CD14-positive monocyte (primary cell): ENCODE data around the gene MSX1. TPM values are rescaled to one million over a fixed set of nuclear protein-coding genes. Genes with fewer than 3 reads are reported as not detected.

Source experiments
- DNase-seq, 3 donors: peaks; one replicate each; pipeline ENCODE4 v3.0.0-alpha.2; 2011 to 2022
- H2AFZ ChIP-seq: 2 replicates; pipeline ENCODE4 v1.6.0; 2012; ENCODE audit warnings: mild to moderate bottlenecking, low read depth, low read length, inconsistent platforms; ENCODE audit not compliant: insufficient read depth, poor library complexity, severe bottlenecking
- H3K27ac ChIP-seq, 2 donors: 1 replicate in 1 of 2; 2 replicates in 1 of 2; pipeline ENCODE4 v1.5.1; 2012 to 2013; ENCODE audit warnings: low read length in 2 of 2, control low read depth in 1 of 2, inconsistent platforms in 1 of 2, low read depth in 1 of 2, mild to moderate bottlenecking in 1 of 2
- H3K27me3 ChIP-seq, 2 donors: one replicate each; pipeline versions ENCODE4 v1.6.0 to v1.6.1; 2011 to 2013; ENCODE audit warnings: low read length in 2 of 2; ENCODE audit not compliant: control insufficient read depth in 2 of 2, insufficient read depth in 2 of 2
- H3K36me3 ChIP-seq, 2 donors: replicated peaks in 1 of 2; 1 replicate in 1 of 2; 2 replicates in 1 of 2; pipeline versions ENCODE4 v1.5.1 to v1.6.1; 2012 to 2013; ENCODE audit warnings: low read length in 2 of 2, control low read depth in 1 of 2, inconsistent platforms in 1 of 2, mild to moderate bottlenecking in 1 of 2; ENCODE audit not compliant: insufficient read depth in 2 of 2, control insufficient read depth in 1 of 2
- H3K4me1 ChIP-seq, 2 donors: 1 replicate in 1 of 2; 2 replicates in 1 of 2; pipeline versions ENCODE4 v1.5.1 to v1.6.1; 2012 to 2013; ENCODE audit warnings: low read length in 2 of 2, control low read depth in 1 of 2, inconsistent platforms in 1 of 2, mild to moderate bottlenecking in 1 of 2, moderate library complexity in 1 of 2; ENCODE audit not compliant: insufficient read depth in 2 of 2, control insufficient read depth in 1 of 2
- H3K4me2 ChIP-seq: replicated peaks from 2 replicates; pipeline ENCODE3; 2012; ENCODE audit warnings: low read length, moderate library complexity, mild to moderate bottlenecking; ENCODE audit not compliant: poor library complexity, severe bottlenecking; ENCODE audit errors: extremely low read depth
- H3K4me3 ChIP-seq, 3 experiments: fragments of 200-600 bp in 1 of 3; sonication (generic) in 1 of 3; replicated peaks in 1 of 3; 1 replicate in 2 of 3; 2 replicates in 1 of 3; pipeline ENCODE4 v1.5.1; 2011 to 2013; ENCODE audit warnings: low read length in 3 of 3, mild to moderate bottlenecking in 3 of 3, control low read depth in 2 of 3, low read depth in 2 of 3, inconsistent platforms in 1 of 3, moderate library complexity in 1 of 3
- H3K79me2 ChIP-seq: 2 replicates; pipeline ENCODE4 v1.6.0; 2012; ENCODE audit warnings: mild to moderate bottlenecking, control low read depth, inconsistent platforms, low read length, moderate library complexity; ENCODE audit not compliant: insufficient read depth
- H3K9ac ChIP-seq: 2 replicates; pipeline ENCODE4 v1.6.0; 2017; ENCODE audit warnings: low read length, mild to moderate bottlenecking; ENCODE audit not compliant: insufficient read depth, poor library complexity, severe bottlenecking
- H3K9me3 ChIP-seq, 2 donors: replicated peaks in 1 of 2; 1 replicate in 1 of 2; 2 replicates in 1 of 2; pipeline versions ENCODE4 v1.5.1 to v1.6.1; 2012 to 2013; ENCODE audit warnings: low read length in 2 of 2, control low read depth in 1 of 2; ENCODE audit not compliant: control insufficient read depth in 1 of 2, insufficient read depth in 1 of 2
- H4K20me1 ChIP-seq: 2 replicates; pipeline ENCODE4 v1.6.0; 2012; ENCODE audit warnings: mild to moderate bottlenecking, low read length, control low read depth, moderate library complexity; ENCODE audit not compliant: insufficient read depth
- H3K27ac Mint-ChIP-seq, 7 donors: one replicate each; pipeline ENCODE4 v1.8.0; 2020; ENCODE audit warnings: mild to moderate bottlenecking in 7 of 7, mixed read lengths in 7 of 7, moderate library complexity in 6 of 7, inconsistent platforms in 2 of 7
- H3K27me3 Mint-ChIP-seq, 3 donors: one replicate each; pipeline ENCODE4 v1.8.0; 2021 to 2022; ENCODE audit warnings: low read depth in 3 of 3, mild to moderate bottlenecking in 3 of 3, mixed read lengths in 3 of 3, moderate library complexity in 3 of 3, inconsistent platforms in 1 of 3
- H3K36me3 Mint-ChIP-seq, 2 donors: one replicate each; pipeline ENCODE4 v1.8.0; 2020; ENCODE audit warnings: mixed read lengths in 2 of 2, inconsistent platforms in 1 of 2, mild to moderate bottlenecking in 1 of 2
- H3K4me1 Mint-ChIP-seq: one replicate; pipeline ENCODE4 v1.8.0; 2020; ENCODE audit warnings: mild to moderate bottlenecking, mixed read lengths
- H3K4me3 Mint-ChIP-seq, 2 donors: one replicate each; pipeline ENCODE4 v1.8.0; 2020; ENCODE audit warnings: mild to moderate bottlenecking in 2 of 2, mixed read lengths in 2 of 2, moderate library complexity in 1 of 2
- H3K9me3 Mint-ChIP-seq, 7 donors: one replicate each; pipeline ENCODE4 v1.8.0; 2020 to 2022; ENCODE audit warnings: mixed read lengths in 7 of 7, mild to moderate bottlenecking in 6 of 7, moderate library complexity in 6 of 7, inconsistent platforms in 2 of 7
- CTCF ChIP-seq: fragments of 200-600 bp; IDR thresholded peaks from one replicate; pipeline ENCODE4 v1.8.0; 2022; ENCODE audit warnings: antibody characterized with exemption, mild to moderate bottlenecking
- whole genome bisulfite sequencing: methylation state at CpG from one replicate; pipeline ENCODE4 v1.1.5; 2013; ENCODE audit warnings: missing lambda C conversion rate; ENCODE audit not compliant: insufficient coverage; 5-methylcytosine and 5-hydroxymethylcytosine counted together
- intact Hi-C, 2 donors: fragments of 100-400 bp; cut with micrococcal nuclease; formaldehyde crosslinking; loops; one replicate each; pipeline versions ENCODE4 v1.15.0 to v1.15.1; 2023
- polyA plus RNA-seq, 3 donors: library from polyadenylated mRNA; depleted of rRNA in 1 of 3; unstranded in 2 of 3; stranded (reverse) in 1 of 3; fragments of 300-500 nt in 2 of 3; fragments of >200 nt in 1 of 3; fragmentation: Illumina TruSeq in 2 of 3; gene quantifications; 1 replicate in 2 of 3; 2 replicates in 1 of 3; pipeline ENCODE4 v1.2.3, GENCODE V29; 2012 to 2021

MSX1 gene
- polyA plus RNA-seq, 3 donors: not detected

- H3K4me2 ChIP-seq: peak overlapping the region; percentile 44
- no peaks in the 10 kb centered on the region for H3K36me3 ChIP-seq
- peaks cover 15 to 50% of the 10 kb centered on the region in 2 donors for H3K9me3 ChIP-seq
- TF ChIP-seq CTCF: no peak
- H3K4me1 Mint-ChIP-seq: peaks cover 31% of the 10 kb centered on the region
- H3K27me3 ChIP-seq: peaks cover 57 to 81% of the 10 kb centered on the region in 2 donors
- DNase-seq: no peak
- peaks cover 9 to 20% of the 10 kb centered on the region in 2 donors for H3K36me3 Mint-ChIP-seq
- H3K79me2 ChIP-seq: no peaks in the 10 kb centered on the region
- peaks cover 10 to 46% (median 28%) of the 10 kb centered on the region in 7 donors for H3K9me3 Mint-ChIP-seq
- under 1% methylated on average over 26 of the region's 26 CpGs for WGBS
- peaks cover 0 to 4% of the 10 kb centered on the region in 2 donors for H3K4me1 ChIP-seq
- H3K4me3 ChIP-seq: peak overlapping the region in 1 of 3 experiments; percentile 44
- no peak overlapping the region for H3K27ac ChIP-seq
- no peaks in the 10 kb centered on the region for H4K20me1 ChIP-seq
- H3K27ac Mint-ChIP-seq: no peak overlapping the region
- no peak overlapping the region for H3K9ac ChIP-seq
- H2AFZ ChIP-seq: peak overlapping the region; percentile 59
- intact Hi-C loops: no loop called here
- peak overlapping the region; percentile 80 to 90 for H3K4me3 Mint-ChIP-seq
- H3K27me3 Mint-ChIP-seq: peaks cover 72 to 91% (median 78%) of the 10 kb centered on the region in 3 donors
Measured at GRCh38 chr4:4853371-4853823, 6.1 kb upstream of the MSX1 start.

- intact Hi-C loops: no loop called here
- H3K9me3 Mint-ChIP-seq: peaks cover 10 to 49% (median 35%) of the 10 kb centered on the region in 7 donors
- Histone ChIP-seq H3K9me3 (peaks cover 16 to 57% of the 10 kb centered on the region in 2 donors), H3K9ac (no peak overlapping the region), H3K27ac (no peak overlapping the region), H3K27me3 (peaks cover 63 to 88% of the 10 kb centered on the region in 2 donors), H2AFZ (no peak overlapping the region), H3K79me2 (no peaks in the 10 kb centered on the region), H3K36me3 (no peaks in the 10 kb centered on the region), H4K20me1 (no peaks in the 10 kb centered on the region), H3K4me3 (no peak overlapping the region), H3K4me1 (peaks cover 2 to 7% of the 10 kb centered on the region in 2 donors), H3K4me2 (no peak overlapping the region)
- H3K4me1 Mint-ChIP-seq: peaks cover 36% of the 10 kb centered on the region
- H3K4me3 Mint-ChIP-seq: peak overlapping the region in 1 of 2 donors; percentile 90
- H3K27ac Mint-ChIP-seq: no peak overlapping the region
- peaks cover 9 to 20% of the 10 kb centered on the region in 2 donors for H3K36me3 Mint-ChIP-seq
- 20% methylated on average over 1 of the region's 24 CpGs for WGBS
- TF ChIP-seq CTCF: no peak
- peaks cover 79 to 95% (median 84%) of the 10 kb centered on the region in 3 donors for H3K27me3 Mint-ChIP-seq
- no peak for DNase-seq
Measured at GRCh38 chr4:4853921-4854648, 5.4 kb upstream of the MSX1 start.
